ENCODE measurements around the gene CYB5R3.

DNA sequence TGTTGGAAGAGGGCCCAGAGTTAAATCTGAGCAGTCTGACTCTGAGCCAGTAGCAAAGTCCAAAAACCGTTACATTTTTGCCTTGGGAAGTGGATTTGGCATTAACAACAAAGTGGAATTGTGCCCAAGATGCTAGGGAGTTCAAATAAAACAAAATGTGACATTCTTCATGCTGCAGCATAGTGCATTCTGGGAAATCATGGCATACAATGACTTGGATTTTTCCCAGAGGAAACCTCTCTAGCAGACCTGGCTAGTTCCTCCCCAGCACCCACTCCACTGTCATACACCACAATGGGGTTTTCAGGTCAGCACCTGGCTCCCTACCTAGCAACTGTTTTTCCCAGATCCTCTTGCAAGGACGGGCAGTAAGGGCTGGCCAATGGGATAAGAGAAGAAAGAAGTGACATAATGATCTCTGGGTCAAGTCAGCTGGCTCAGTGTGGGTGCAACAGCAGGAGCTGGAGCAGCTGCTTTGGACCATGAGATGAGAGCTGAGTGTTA, 24.8 kb upstream of the CYB5R3 start:
- TF ChIP-seq CTCF (conservative IDR thresholded peaks at IDR 0.05 in 1 of 2, IDR thresholded peaks at IDR 0.05 in 1 of 2; ENCODE audit: low read depth in 1 of 2, low read length in 2 of 2) (no peak), EZH2 (IDR thresholded peaks at IDR 0.05; ENCODE audit: low read length, missing control alignments) (no peak)
